GM06990 (cell line): ENCODE data around the gene COL19A1.

ENCODE experiments used
- DNase-seq: peaks from one replicate; pipeline ENCODE4 v3.0.0-alpha.2; 2011; ENCODE audit not compliant: insufficient read length; ENCODE audit errors: extremely low read depth
- H3K27me3 ChIP-seq: replicated peaks from 2 replicates; pipeline ENCODE4 v1.6.0; 2011; ENCODE audit warnings: low read length; ENCODE audit not compliant: control insufficient read depth, insufficient read depth
- H3K36me3 ChIP-seq: 2 replicates; pipeline ENCODE4 v1.5.1; 2011; ENCODE audit warnings: low read length; ENCODE audit not compliant: control insufficient read depth, insufficient read depth
- H3K4me3 ChIP-seq: replicated peaks from 2 replicates; pipeline ENCODE4 v1.5.1; 2011; ENCODE audit warnings: low read depth, mild to moderate bottlenecking, control low read depth, low read length
- CTCF ChIP-seq: IDR thresholded peaks from 2 replicates; pipeline ENCODE4 v1.5.1; 2011; ENCODE audit warnings: low read length, control low read depth, mild to moderate bottlenecking, inconsistent platforms; ENCODE audit not compliant: insufficient read depth, poor library complexity, severe bottlenecking

Gene COL19A1

GRCh38 chr6:70222439-70222749, 356.0 kb downstream of the COL19A1 start:
- no peak for TF ChIP-seq CTCF
- no peaks in the 10 kb centered on the region for H3K36me3 ChIP-seq
- no peak for DNase-seq
- H3K27me3 ChIP-seq, result no peaks in the 10 kb centered on the region
- H3K4me3 ChIP-seq, result no peak overlapping the region

GRCh38 chr6:70225055-70225454, 358.7 kb downstream of the COL19A1 start:
- no peak for DNase-seq

GRCh38 chr6:70231311-70231710, 365.0 kb downstream of the COL19A1 start:
- no peak for TF ChIP-seq CTCF
- no peak for DNase-seq
- Histone ChIP-seq H3K36me3 (no peaks in the 10 kb centered on the region), H3K4me3 (no peak overlapping the region), H3K27me3 (no peaks in the 10 kb centered on the region; the same call in 1 of the 2 replicates)

More at GRCh38 chr6:70225055-70225454, 358.7 kb downstream of the COL19A1 start:
- no peaks in the 10 kb centered on the region for H3K36me3 ChIP-seq
- TF ChIP-seq CTCF, result no peak
- H3K27me3 ChIP-seq, result no peaks in the 10 kb centered on the region; the same call in 1 of the 2 replicates
- H3K4me3 ChIP-seq, result no peak overlapping the region

GRCh38 chr6:70234561-70235236, 368.3 kb downstream of the COL19A1 start:
- no peaks in the 10 kb centered on the region for H3K27me3 ChIP-seq
- TF ChIP-seq CTCF, result no peak
- no peak for DNase-seq
- H3K36me3 ChIP-seq, result no peaks in the 10 kb centered on the region
- H3K4me3 ChIP-seq, result no peak overlapping the region

GRCh38 chr6:70236343-70236742, 370.0 kb downstream of the COL19A1 start:
- Histone ChIP-seq H3K4me3 (no peak overlapping the region), H3K27me3 (no peaks in the 10 kb centered on the region), H3K36me3 (no peaks in the 10 kb centered on the region)
- DNase-seq, result no peak
- no peak for TF ChIP-seq CTCF

- no peaks in the 10 kb centered on the region for H3K36me3 ChIP-seq
- TF ChIP-seq CTCF, result no peak
- H3K27me3 ChIP-seq, result no peaks in the 10 kb centered on the region
- no peak for DNase-seq
- H3K4me3 ChIP-seq, result no peak overlapping the region
Observed at GRCh38 chr6:70241031-70241430, 374.7 kb downstream of the COL19A1 start.
